ENCODE results near the gene MPST.

MPST gene

DNA sequence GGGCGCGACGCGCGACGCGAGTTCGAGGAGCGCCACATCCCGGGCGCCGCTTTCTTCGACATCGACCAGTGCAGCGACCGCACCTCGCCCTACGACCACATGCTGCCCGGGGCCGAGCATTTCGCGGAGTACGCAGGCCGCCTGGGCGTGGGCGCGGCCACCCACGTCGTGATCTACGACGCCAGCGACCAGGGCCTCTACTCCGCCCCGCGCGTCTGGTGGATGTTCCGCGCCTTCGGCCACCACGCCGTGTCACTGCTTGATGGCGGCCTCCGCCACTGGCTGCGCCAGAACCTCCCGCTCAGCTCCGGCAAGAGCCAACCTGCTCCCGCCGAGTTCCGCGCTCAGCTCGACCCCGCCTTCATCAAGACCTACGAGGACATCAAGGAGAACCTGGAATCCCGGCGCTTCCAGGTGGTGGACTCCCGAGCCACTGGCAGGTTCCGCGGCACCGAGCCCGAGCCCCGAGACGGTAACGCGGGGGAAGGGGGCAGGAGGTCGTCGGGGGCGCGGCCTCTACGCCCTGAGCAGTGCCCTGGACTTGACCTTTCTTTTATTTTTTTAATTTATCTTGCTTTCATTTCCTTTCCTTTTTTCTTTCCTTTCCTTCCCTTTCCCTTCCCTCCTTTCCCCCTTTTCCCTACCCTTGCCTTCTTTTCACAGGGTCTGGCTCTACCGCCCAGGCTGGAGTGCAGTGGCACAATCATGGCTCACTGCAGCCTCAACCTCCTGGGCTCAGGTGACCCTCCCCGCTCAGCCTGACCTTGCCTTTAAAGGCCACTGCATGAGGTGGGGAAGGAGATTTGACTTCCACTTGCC is 5.0 kb downstream of the MPST start:
- no peak for DNase-seq

GRCh38 chr22:37025500-37026070 is 6.0 kb downstream of the MPST start:
- DNase-seq: no peak

DNA sequence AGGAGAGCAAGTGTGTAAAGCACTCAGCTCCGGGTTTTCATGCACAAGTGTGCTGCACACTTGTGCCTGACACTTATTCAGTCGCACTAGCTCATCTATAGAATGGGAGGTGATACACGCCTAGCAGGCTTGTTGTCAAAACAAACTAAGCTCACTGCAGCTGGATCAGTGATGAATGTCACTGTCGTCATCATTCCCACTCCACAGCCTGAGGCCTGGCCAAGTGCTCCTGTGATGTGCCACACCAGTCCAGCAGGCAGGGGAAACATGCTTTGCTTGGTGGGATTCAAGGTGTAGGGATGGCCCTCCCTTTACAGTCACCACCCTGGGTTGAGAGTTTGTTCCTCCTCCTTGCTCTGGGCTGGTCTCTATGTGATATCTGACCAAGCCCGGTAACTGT is 6.8 kb downstream of the MPST start:
- DNase-seq: no peak

DNA sequence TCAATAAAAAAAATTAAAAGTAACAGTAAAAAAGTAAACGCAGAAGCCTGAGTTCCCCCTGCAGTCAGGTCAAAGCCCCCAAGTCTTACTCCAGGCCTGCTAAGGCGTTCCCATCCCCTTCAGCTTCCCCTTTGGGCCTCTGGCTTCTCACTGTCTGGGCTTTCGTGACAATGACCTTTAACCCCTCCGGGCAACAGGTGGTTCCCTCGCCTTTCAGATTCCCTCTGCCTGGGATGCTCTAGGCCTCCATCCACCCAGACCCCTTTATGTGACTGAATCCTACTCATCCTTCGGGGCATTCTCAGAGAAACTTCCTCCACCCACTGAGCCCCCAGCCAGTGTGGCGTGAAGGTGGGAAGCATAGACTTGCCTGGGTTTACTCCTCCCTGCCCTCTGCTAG is 8.0 kb downstream of the MPST start:
- DNase-seq: no peak

DNA sequence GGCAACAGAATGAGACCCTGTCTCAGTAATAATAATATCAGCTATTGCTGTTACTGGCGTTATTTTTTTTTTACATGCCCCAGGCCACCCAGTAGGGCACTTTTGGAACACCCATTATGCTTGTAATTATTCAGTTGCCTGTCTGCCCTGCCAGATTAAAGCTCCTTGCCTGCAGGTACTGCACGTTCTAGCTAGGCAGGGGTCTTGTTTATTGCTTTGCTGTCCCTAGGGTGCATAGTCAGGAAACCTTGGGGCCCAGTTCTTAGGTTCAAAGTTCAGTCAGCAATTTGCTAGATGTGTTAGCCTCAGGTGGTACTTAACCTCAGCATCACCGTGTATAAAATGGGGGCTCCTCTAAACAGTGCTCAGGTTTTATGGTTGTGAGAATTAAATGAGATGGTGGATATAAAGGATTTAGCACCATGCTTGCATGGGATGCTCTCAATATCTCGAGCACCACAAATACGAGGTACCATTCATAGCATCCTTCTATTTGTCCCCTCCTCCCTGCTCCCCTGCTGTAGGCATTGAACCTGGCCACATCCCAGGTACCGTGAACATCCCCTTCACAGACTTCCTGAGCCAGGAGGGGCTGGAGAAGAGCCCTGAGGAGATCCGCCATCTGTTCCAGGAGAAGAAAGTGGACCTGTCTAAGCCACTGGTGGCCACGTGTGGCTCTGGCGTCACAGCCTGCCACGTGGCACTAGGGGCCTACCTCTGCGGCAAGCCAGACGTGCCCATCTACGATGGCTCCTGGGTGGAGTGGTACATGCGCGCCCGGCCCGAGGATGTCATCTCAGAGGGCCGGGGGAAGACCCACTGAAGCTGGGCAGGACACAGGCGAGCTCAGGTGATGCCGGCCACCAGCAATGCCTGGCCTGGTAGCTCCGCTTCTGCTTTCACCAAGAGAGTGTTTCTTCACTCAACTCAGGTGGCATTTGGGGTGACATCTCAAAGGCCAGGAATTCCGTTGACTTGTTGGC is 9.4 kb downstream of the MPST start:
- DNase-seq: no peak

GRCh38 chr22:37030560-37031281 is 11.2 kb downstream of the MPST start:
- DNase-seq: no peak

GRCh38 chr22:37032134-37032534 is 12.6 kb downstream of the MPST start:
- DNase-seq: no peak

- DNase-seq: no peak
These were observed 13.3 kb downstream of the MPST start for GRCh38 chr22:37032535-37033460.

- DNase-seq: no peak
These were observed 14.3 kb downstream of the MPST start for GRCh38 chr22:37033605-37034430.

- no peak for DNase-seq
These were observed 17.3 kb downstream of the MPST start for GRCh38 chr22:37036655-37037377.

- no peak for DNase-seq
These were observed 18.1 kb downstream of the MPST start for GRCh38 chr22:37037669-37038068.

DNA sequence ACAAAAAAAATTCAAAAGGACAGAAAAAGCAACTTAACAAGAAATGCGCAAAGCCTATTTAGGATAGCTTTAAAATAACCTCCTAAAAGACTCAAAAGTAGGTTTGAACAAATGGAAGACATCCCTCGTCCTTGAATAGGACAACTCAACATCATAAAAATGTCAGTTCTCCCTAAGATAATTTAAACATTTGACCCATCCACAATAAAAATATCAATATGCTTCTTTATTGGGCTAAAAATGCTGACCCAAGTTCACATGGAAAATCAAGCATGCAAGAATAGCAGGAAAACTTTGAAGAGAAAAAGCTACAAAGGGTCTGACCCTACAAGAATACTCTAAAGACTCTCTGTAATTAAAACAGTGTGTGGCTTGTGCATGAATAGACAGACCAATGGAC is 19.9 kb downstream of the MPST start:
- DNase-seq: no peak

GRCh38 chr22:37043209-37043827 is 23.8 kb downstream of the MPST start:
- DNase-seq: peak; percentile 48

- DNase-seq: peak; percentile 39
These were observed 24.4 kb downstream of the MPST start for GRCh38 chr22:37043828-37044538.

DNA sequence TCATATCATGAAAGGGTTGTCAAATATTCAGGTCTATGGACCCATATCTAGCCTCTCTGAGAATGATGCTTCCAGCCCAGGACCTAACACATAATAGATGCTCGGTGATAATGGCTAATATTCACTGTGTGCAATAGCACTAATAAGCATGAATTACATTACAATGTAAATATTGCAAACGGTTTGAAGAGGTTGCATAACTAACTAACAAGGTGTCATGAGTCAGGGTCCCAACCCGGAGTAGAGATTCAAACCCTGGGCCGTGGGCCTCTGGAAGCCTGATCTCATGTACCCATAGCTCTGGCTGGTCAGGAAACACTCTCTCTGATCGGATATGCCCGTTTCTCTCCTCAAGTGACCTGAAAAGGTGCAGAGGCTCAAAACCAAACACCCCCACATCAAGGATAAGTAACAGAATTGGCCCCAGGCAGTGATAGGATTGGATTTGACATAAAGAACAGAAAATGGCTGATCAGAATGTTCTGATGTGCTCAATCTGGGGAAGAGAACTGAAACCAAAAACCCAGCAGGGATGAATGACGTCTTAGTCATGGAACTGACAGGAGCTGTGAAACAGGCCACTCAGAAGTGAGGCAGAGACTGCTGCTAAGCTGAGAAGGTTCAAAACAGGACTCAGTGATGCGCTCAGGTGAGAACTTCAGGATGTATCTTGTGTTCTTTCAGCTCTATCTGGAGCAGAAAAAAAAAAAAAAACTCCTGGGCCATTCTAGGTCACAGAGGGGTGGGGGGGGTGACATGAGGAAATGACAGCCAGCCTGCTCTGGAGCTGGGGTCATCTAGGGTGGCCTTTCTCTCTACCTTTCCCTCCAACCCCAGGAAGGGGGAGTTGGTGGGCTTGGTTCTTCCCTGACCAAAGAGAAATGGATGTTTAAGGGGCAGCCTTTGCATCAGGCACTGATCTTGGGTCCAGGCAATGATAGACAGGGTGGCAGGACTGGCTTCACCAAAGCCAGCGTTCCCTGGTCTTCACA is 25.4 kb downstream of the MPST start:
- no peak for DNase-seq

DNA sequence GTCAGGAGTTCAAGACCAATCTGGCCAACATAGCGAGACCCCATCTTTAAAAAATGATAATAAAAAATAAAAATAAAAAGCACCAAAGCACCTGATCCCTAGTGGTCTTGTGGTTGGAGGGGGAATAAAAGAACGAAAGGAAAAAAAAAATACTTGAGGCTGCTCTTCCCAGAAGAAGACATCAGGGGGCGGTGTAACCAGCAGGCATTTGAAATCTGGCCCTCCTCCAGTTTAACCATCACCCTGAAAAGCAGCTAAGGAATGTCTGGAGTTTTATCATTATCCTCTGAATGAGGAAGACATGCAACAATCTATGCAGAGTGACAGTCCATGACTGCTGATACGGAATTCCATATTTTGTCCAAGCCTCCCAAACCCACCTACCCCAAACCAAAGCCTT is 26.4 kb downstream of the MPST start:
- peak; percentile 39 for DNase-seq

DNA sequence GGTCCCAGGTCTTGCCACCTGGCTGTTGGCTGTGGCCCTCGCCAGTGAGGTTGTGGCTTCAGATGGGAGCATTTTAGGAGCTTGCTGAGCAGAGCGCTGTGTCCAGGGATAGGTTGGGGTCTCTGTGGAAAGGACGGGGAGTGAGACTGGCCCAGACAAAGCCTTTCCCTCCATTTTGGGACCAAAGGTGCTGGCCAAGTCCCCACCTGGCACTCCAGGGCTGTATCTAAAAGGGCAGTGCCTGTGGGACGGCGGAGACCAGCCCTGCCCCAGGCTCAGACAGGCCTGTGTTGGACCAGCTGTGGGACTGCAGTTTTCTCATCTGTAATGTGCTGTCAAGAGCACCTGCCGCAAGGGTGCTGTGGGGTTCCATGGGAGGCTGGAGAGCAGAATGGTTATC is 27.0 kb downstream of the MPST start:
- DNase-seq: no peak

GRCh38 chr22:37047006-37047405 is 27.5 kb downstream of the MPST start:
- DNase-seq: peak; percentile 56

Measured in eye (tissue), 1 donor.